Activated T-helper 17 cell treated with anti-CD3 and anti-CD28 coated beads, Interleukin-2, amount 50 U/mL, for 72 hours (primary cell): ENCODE results near the gene PDE6B. TPM values are rescaled to one million over a fixed set of nuclear protein-coding genes. Genes with fewer than 3 reads are reported as not detected.

Source experiments
- ATAC-seq: fragments of 150-1000 bp; cut with Tn5 transposase; replicated peaks from 2 replicates; pipeline ENCODE4 v1.10.0; 2021; ENCODE audit warnings: mild to moderate bottlenecking, moderate library complexity
- H3K27ac Mint-ChIP-seq: one replicate; pipeline ENCODE4 v1.8.0; 2022; ENCODE audit warnings: mixed read lengths
- H3K27me3 Mint-ChIP-seq: one replicate; pipeline ENCODE4 v1.8.0; 2022; ENCODE audit warnings: mixed read lengths
- H3K36me3 Mint-ChIP-seq: one replicate; pipeline ENCODE4 v1.8.0; 2022; ENCODE audit warnings: low read depth, mild to moderate bottlenecking, mixed read lengths
- H3K4me1 Mint-ChIP-seq: one replicate; pipeline ENCODE4 v1.8.0; 2022; ENCODE audit warnings: mixed read lengths
- H3K4me3 Mint-ChIP-seq: one replicate; pipeline ENCODE4 v1.8.0; 2022; ENCODE audit warnings: mild to moderate bottlenecking, mixed read lengths
- H3K9me3 Mint-ChIP-seq: one replicate; pipeline ENCODE4 v1.8.0; 2022; ENCODE audit warnings: mixed read lengths
- total RNA-seq, 2 donors: library from RNA; stranded (reverse); gene quantifications; one replicate each; pipeline ENCODE4 v1.2.3, GENCODE V29; 2022

Gene PDE6B
- total RNA-seq, 2 donors from 2014 or later, result 5.8 to 10.8 TPM

GRCh38 chr4:651884-652642 is 26.7 kb downstream of the PDE6B start:
- Mint-ChIP-seq H3K27me3 (no peaks in the 10 kb centered on the region), H3K27ac (no peak overlapping the region), H3K36me3 (no peaks in the 10 kb centered on the region), H3K4me3 (no peak overlapping the region), H3K4me1 (no peaks in the 10 kb centered on the region), H3K9me3 (no peaks in the 10 kb centered on the region)
- no peak for ATAC-seq

GRCh38 chr4:653080-653821 is 27.9 kb downstream of the PDE6B start:
- Mint-ChIP-seq H3K27me3 (no peaks in the 10 kb centered on the region), H3K4me1 (no peaks in the 10 kb centered on the region), H3K27ac (no peak overlapping the region), H3K36me3 (no peaks in the 10 kb centered on the region), H3K4me3 (no peak overlapping the region), H3K9me3 (no peaks in the 10 kb centered on the region)
- no peak for ATAC-seq

- no peak for ATAC-seq
- no peaks in the 10 kb centered on the region for H3K4me1 Mint-ChIP-seq
- no peaks in the 10 kb centered on the region for H3K36me3 Mint-ChIP-seq
- H3K27ac Mint-ChIP-seq, result no peak overlapping the region
- no peaks in the 10 kb centered on the region for H3K9me3 Mint-ChIP-seq
- H3K27me3 Mint-ChIP-seq, result no peaks in the 10 kb centered on the region
- H3K4me3 Mint-ChIP-seq, result no peak overlapping the region
Measured at GRCh38 chr4:653831-654502, 28.6 kb downstream of the PDE6B start.

GRCh38 chr4:654503-654845 is 29.1 kb downstream of the PDE6B start:
- no peak overlapping the region for H3K4me3 Mint-ChIP-seq
- ATAC-seq, result no peak
- no peaks in the 10 kb centered on the region for H3K9me3 Mint-ChIP-seq
- H3K27me3 Mint-ChIP-seq, result no peaks in the 10 kb centered on the region
- H3K27ac Mint-ChIP-seq, result no peak overlapping the region
- no peaks in the 10 kb centered on the region for H3K4me1 Mint-ChIP-seq
- H3K36me3 Mint-ChIP-seq, result no peaks in the 10 kb centered on the region

GRCh38 chr4:654871-655463 is 29.6 kb downstream of the PDE6B start:
- H3K36me3 Mint-ChIP-seq, result no peaks in the 10 kb centered on the region
- H3K4me3 Mint-ChIP-seq, result no peak overlapping the region
- no peaks in the 10 kb centered on the region for H3K9me3 Mint-ChIP-seq
- no peak overlapping the region for H3K27ac Mint-ChIP-seq
- no peaks in the 10 kb centered on the region for H3K27me3 Mint-ChIP-seq
- no peak for ATAC-seq
- H3K4me1 Mint-ChIP-seq, result no peaks in the 10 kb centered on the region

GRCh38 chr4:655464-656151 is 30.2 kb downstream of the PDE6B start:
- Mint-ChIP-seq H3K9me3 (no peaks in the 10 kb centered on the region), H3K27me3 (no peaks in the 10 kb centered on the region), H3K36me3 (no peaks in the 10 kb centered on the region), H3K4me3 (no peak overlapping the region), H3K4me1 (no peaks in the 10 kb centered on the region), H3K27ac (no peak overlapping the region)
- ATAC-seq, result no peak

- ATAC-seq, result no peak
- Mint-ChIP-seq H3K36me3 (no peaks in the 10 kb centered on the region), H3K9me3 (no peaks in the 10 kb centered on the region), H3K4me1 (no peaks in the 10 kb centered on the region), H3K27me3 (no peaks in the 10 kb centered on the region), H3K27ac (no peak overlapping the region), H3K4me3 (no peak overlapping the region)
Measured at GRCh38 chr4:656436-657337, 31.3 kb downstream of the PDE6B start.

- no peaks in the 10 kb centered on the region for H3K4me1 Mint-ChIP-seq
- H3K4me3 Mint-ChIP-seq, result no peak overlapping the region
- H3K27me3 Mint-ChIP-seq, result no peaks in the 10 kb centered on the region
- H3K9me3 Mint-ChIP-seq, result no peaks in the 10 kb centered on the region
- no peak overlapping the region for H3K27ac Mint-ChIP-seq
- no peaks in the 10 kb centered on the region for H3K36me3 Mint-ChIP-seq
- ATAC-seq, result no peak
Measured at GRCh38 chr4:657338-657833, 32.0 kb downstream of the PDE6B start.

GRCh38 chr4:657834-658667 is 32.7 kb downstream of the PDE6B start:
- no peak for ATAC-seq
- no peaks in the 10 kb centered on the region for H3K27me3 Mint-ChIP-seq
- no peaks in the 10 kb centered on the region for H3K4me1 Mint-ChIP-seq
- H3K4me3 Mint-ChIP-seq, result no peak overlapping the region
- H3K27ac Mint-ChIP-seq, result no peak overlapping the region
- no peaks in the 10 kb centered on the region for H3K36me3 Mint-ChIP-seq
- no peaks in the 10 kb centered on the region for H3K9me3 Mint-ChIP-seq

GRCh38 chr4:658681-659667 is 33.6 kb downstream of the PDE6B start:
- Mint-ChIP-seq H3K4me3 (no peak overlapping the region), H3K9me3 (no peaks in the 10 kb centered on the region), H3K4me1 (no peaks in the 10 kb centered on the region), H3K36me3 (no peaks in the 10 kb centered on the region), H3K27me3 (no peaks in the 10 kb centered on the region), H3K27ac (no peak overlapping the region)
- ATAC-seq, result no peak

GRCh38 chr4:659851-660250 is 34.5 kb downstream of the PDE6B start:
- no peak for ATAC-seq
- H3K27ac Mint-ChIP-seq, result no peak overlapping the region
- no peaks in the 10 kb centered on the region for H3K4me1 Mint-ChIP-seq

GRCh38 chr4:660401-660800 is 35.0 kb downstream of the PDE6B start:
- Mint-ChIP-seq H3K9me3 (no peaks in the 10 kb centered on the region), H3K4me3 (no peak overlapping the region), H3K36me3 (no peaks in the 10 kb centered on the region), H3K27me3 (no peaks in the 10 kb centered on the region), H3K4me1 (no peaks in the 10 kb centered on the region), H3K27ac (no peak overlapping the region)
- ATAC-seq, result no peak

More at GRCh38 chr4:659851-660250, 34.5 kb downstream of the PDE6B start:
- Mint-ChIP-seq H3K4me3 (no peak overlapping the region), H3K27me3 (no peaks in the 10 kb centered on the region), H3K9me3 (no peaks in the 10 kb centered on the region), H3K36me3 (no peaks in the 10 kb centered on the region)
